Right atrium auricular region (tissue), 2 donors: Measurements from ENCODE around the gene CDK11B. TPM values are rescaled to one million over a fixed set of nuclear protein-coding genes. Genes with fewer than 3 reads are reported as not detected.

Experiments
- DNase-seq: peaks from one replicate; pipeline ENCODE4 v3.0.0-alpha.2; 2019; ENCODE audit warnings: low spot score
- H3K27ac ChIP-seq, 2 donors: fragments of 200-600 bp; sonication (generic); 1 replicate in 1 of 2; 2 replicates in 1 of 2; pipeline ENCODE4 v1.5.1; 2016 to 2019
- H3K27me3 ChIP-seq, 2 donors: fragments of 200-600 bp; sonication (generic); one replicate each; pipeline versions ENCODE4 v1.5.1 to v1.6.0; 2017 to 2019
- H3K36me3 ChIP-seq: fragments of 200-600 bp; sonication (generic); one replicate; pipeline ENCODE4 v1.5.1; 2016
- H3K4me1 ChIP-seq, 2 donors: fragments of 200-600 bp; sonication (generic); one replicate each; pipeline versions ENCODE4 v1.5.1 to v1.6.0; 2017 to 2019
- H3K4me3 ChIP-seq, 2 donors: fragments of 200-600 bp; sonication (generic); 1 replicate in 1 of 2; 2 replicates in 1 of 2; pipeline ENCODE4 v1.5.1; 2017 to 2019; ENCODE audit warnings: mild to moderate bottlenecking in 1 of 2, moderate library complexity in 1 of 2
- H3K9me3 ChIP-seq, 2 donors: fragments of 200-600 bp; sonication (generic); one replicate each; pipeline ENCODE4 v1.5.1; 2019
- CTCF ChIP-seq, 2 donors: fragments of 200-600 bp; sonication (generic); IDR thresholded peaks; one replicate each; pipeline ENCODE4 v1.5.1; 2019; ENCODE audit warnings: antibody characterized with exemption in 2 of 2
- total RNA-seq, 2 donors: library from RNA; depleted of rRNA; stranded (reverse); fragments of >200 nt; gene quantifications; one replicate each; pipeline ENCODE4 v1.1.0, GENCODE V29; 2016

Gene CDK11B
- total RNA-seq, 2 donors from 2014 or later, result 16.2 to 19.7 TPM

- H3K27ac ChIP-seq, result no peak overlapping the region
- H3K4me3 ChIP-seq, result no peak overlapping the region
- no peaks in the 10 kb centered on the region for H3K9me3 ChIP-seq
- H3K36me3 ChIP-seq, result peaks cover 13% of the 10 kb centered on the region
- TF ChIP-seq CTCF (IDR thresholded peaks at IDR 0.05), result no peak
- no peaks in the 10 kb centered on the region for H3K27me3 ChIP-seq
- peaks cover 0 to 34% of the 10 kb centered on the region in 2 donors for H3K4me1 ChIP-seq
- no peak for DNase-seq
Measured at GRCh38 chr1:1626207-1627141, 32.3 kb downstream of the CDK11B start.

GRCh38 chr1:1625824-1626206 is 33.0 kb downstream of the CDK11B start:
- Histone ChIP-seq H3K9me3 (no peaks in the 10 kb centered on the region), H3K4me1 (peaks cover 0 to 33% of the 10 kb centered on the region in 2 donors), H3K4me3 (no peak overlapping the region), H3K36me3 (peaks cover 13% of the 10 kb centered on the region), H3K27me3 (no peaks in the 10 kb centered on the region), H3K27ac (no peak overlapping the region)
- no peak for DNase-seq
- no peak for TF ChIP-seq CTCF (IDR thresholded peaks at IDR 0.05)

GRCh38 chr1:1625404-1625775 is 33.4 kb downstream of the CDK11B start:
- Histone ChIP-seq H3K36me3 (peaks cover 13% of the 10 kb centered on the region), H3K27ac (no peak overlapping the region), H3K9me3 (no peaks in the 10 kb centered on the region), H3K4me1 (peaks cover 0 to 33% of the 10 kb centered on the region in 2 donors), H3K27me3 (no peaks in the 10 kb centered on the region), H3K4me3 (no peak overlapping the region)
- no peak for DNase-seq
- no peak for TF ChIP-seq CTCF (IDR thresholded peaks at IDR 0.05)

GRCh38 chr1:1624443-1625403 is 34.1 kb downstream of the CDK11B start:
- TF ChIP-seq CTCF (IDR thresholded peaks at IDR 0.05), result no peak
- H3K9me3 ChIP-seq, result no peaks in the 10 kb centered on the region
- H3K36me3 ChIP-seq, result peaks cover 13% of the 10 kb centered on the region
- H3K27ac ChIP-seq, result peak overlapping the region in 1 of 2 donors; percentile 43
- peaks cover 0 to 35% of the 10 kb centered on the region in 2 donors for H3K4me1 ChIP-seq
- no peak overlapping the region for H3K4me3 ChIP-seq
- no peak for DNase-seq
- no peaks in the 10 kb centered on the region for H3K27me3 ChIP-seq

GRCh38 chr1:1623631-1624442 is 35.0 kb downstream of the CDK11B start:
- H3K27me3 ChIP-seq, result no peaks in the 10 kb centered on the region
- no peak overlapping the region for H3K27ac ChIP-seq
- no peak overlapping the region for H3K4me3 ChIP-seq
- H3K9me3 ChIP-seq, result no peaks in the 10 kb centered on the region
- peaks cover 0 to 40% of the 10 kb centered on the region in 2 donors for H3K4me1 ChIP-seq
- H3K36me3 ChIP-seq, result peaks cover 13% of the 10 kb centered on the region
- no peak for DNase-seq
- TF ChIP-seq CTCF (IDR thresholded peaks at IDR 0.05), result no peak
